ENCODE results near the gene SHQ1.
A peak's percentile ranks its signal among the peaks of the same experiment; 100 is the strongest.
"Not testable (repeated sequence)": the region's sequence is repeated elsewhere in the genome, so short reads cannot be mapped to it uniquely, and the experiment has no call there.

The SHQ1 gene

DNA sequence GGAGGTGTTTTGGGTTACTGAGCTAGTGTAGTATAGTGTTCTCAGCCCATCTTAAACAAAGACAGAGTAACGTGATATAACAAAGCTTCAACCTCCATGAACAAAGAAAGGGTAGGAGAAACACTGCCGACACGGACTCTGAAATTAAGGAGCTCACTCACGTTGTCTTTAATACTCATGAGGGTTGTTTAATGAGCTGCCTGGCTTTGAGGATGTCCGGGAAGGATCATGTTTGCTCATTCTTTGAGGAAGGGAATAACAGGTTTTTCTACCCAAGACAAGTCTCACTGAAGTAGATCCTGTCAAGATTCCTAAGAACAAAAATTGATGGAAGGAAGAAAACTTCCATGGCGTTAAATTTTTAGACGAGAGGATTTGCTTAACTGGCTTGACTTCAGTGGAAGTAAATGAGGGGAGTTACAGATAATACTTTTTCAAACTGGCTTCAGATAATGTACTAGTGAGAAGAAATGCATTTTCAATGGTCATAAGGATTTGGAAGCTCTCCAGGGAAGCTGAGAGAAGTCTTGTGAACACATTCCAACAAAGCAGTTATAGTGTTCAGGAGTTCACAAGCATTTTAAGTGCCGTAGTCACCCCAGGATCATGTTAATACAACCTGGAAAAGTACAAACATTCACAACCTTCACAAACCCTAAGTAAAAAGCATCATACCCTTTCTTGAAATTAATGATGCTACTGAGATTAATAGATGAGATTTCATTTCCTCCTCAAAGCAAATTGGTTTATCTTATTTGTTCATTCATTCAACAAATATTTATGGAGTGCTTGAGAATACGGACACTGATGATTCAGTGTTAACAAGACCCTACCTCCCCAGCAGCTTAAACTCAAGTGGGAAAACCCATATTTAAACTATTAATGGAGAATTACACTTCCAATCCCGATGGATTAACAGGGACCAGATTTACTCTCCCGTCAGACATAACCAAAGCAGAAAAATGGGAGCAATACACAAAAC is 101.5 kb downstream of the SHQ1 start:
- DNase-seq = no peak

DNA sequence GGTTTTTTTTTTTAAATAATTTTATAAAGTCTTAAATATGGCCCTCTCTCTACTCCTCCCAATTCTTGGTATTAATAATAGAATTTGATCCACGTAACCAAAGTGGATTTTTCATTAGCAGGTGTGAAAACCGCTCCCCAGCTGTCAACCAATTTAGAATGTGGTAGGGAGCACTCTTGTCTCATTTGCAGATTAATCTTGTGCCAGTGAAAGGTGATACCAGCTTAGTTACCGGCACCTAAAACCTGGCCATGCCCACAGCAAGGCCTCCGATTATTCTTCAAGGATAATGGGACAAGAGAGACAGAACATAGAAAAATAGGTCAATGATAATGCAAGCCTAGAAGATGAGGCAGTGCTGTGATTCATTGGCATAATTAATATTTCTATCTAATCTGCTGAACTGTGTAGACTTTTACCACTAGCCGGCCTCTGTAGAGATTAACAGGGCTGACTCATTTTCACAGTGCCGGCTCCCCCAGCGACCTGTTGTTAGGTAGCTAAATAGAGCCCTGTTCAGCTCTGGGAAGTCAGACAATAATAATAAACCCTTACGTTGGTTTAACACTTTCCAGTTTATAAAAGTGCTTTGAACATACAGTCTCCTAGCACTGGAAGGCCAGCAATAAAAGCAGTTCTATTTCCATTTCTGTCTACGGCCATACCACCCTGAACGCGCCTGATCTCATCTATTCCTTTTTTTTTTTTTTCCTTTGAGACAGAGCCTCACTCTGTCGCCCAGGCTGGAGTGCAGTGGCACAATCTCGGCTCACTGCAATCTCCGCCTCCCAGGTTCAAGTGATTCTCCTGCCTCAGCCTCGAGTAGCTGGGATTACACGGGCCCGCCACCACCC is 102.9 kb downstream of the SHQ1 start:
- no peak for DNase-seq

DNA sequence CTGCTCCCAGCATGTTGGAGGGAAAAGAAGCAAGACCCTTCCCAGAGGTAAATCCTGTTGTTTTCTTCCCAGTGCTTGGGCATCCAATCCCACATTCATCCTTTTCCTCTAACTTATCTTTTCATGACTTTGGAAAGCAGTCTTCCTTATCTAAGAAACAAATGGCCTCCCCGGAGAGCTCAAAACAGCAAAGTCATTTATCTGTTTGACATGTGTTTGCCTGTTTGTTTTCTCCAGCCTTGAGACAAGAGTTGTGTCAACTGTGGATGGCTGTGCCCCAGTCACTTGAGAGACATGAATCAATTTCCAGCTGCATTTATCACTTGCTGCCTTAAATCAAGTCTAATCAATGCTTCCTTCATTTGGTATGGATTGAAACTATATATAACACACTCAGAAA is 103.9 kb downstream of the SHQ1 start:
- no peak for DNase-seq

DNA sequence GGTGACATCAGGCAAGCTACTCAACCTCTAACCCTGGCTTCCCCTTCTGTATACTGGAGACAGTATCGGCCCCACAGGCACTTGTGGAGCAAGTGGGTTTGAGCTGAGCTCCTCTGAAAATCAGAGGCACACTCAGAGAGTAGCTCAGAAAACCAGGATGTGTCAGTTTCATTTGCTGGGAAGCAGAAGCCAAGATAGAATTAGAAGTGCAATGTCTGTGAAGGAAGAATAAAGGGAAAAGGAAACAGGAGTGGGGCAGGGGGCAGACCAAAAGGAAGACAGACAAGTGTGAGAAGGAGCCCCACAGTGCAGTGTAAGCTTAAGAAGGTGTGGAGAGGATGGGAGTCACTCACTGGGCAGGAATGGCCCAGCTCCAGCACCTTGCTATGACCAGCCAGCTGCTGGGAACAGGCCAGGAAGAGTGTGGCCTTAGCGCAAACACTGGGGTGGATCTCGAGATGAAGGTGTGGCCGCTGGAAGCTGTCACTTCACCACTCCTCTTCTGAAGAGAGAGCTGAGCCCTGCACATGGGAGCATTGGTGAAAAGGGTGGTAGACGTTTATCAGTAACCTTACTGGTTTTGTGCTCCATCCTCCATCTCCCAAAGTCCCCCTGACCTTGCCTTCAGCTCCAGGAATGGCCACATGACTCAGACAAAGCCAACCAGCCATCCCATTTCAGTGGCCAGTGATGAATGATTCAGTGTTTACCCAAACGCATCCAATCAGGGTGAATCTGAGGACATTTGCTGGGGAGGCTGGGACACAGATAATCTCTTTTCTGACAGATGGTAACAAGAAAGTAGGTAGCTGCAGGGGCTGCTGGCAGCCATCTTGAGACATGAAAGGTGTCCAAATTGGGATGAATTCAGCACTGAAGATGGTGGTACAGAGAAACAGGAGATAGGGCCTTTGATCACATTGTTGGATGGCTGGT is 108.4 kb downstream of the SHQ1 start:
- no peak for DNase-seq

DNA sequence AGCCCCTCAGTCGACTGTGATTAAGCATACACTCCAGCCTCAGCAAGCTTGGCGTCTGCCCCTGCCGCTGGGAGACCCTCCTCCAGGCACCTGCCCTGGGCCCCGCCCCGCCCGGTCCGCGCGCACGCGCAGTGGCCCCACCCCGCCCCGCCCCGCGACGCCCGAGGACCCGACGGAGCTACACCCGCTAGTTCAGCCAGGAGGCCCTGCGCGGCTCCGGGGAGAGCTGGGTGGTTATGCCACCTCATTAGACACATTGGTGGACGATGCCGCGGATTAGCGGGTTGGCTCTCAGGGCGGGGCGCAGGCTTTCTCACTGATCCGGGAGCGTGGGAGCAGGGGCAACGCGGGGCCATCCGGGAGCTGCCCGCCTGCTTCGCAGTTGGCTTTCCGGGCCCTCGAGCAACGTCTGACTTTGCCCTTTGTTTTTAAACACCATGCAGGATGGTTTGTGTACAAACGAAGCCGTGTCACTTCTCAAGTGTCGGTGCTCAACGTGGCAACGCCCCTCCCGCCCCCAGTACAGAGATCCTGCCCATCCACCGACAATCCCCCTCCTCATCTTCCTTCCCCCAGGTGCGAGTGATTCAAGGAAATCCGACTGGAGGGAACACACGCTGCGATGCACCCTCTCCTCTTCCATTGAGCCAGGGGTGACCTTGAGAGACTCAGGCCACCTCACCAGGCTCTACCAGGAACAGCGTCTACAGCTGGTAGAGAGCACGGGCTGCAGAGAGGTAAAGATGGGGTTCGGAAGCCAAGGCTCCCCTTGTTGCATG is 109.3 kb downstream of the SHQ1 start:
- peak; percentile 78 for DNase-seq

DNA sequence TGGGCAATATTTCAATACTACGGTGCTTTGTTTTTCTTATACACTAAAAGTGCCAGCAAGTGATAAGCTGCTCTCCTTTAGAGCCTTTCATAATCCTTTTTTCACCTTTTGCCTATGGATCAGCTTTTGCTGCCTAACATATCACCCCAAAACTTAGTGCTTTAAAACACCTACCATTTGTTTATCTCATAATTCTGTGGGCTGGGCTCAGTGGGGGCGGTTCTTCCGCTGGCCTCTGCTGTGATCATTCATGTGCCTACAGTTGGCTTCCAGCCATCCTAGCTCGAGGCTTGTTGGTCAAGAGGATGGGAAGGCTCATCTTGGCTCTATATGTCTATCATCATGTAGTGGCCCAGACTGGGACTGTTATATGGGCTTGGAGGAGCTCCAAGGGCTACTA is 113.2 kb downstream of the SHQ1 start:
- DNase-seq = not testable (repeated sequence)

DNA sequence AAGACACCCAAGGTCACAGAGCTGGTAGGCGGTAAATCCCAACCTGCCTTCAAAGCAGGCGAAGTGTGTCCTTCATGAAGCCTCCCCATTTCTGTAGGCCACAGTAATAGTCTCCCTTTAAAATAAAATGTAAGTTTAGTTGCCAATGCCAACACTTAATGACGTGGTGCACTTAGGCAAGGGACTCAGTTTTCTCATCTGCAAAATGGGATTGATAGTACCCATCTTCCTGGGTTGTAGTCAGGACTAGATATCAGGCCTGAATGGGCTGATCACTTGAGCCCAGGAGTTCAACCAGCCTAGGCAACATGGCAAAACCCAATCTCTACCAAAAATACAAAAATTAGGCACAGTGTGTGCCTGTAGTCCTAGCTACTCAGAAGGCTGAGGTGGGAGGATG is 114.6 kb downstream of the SHQ1 start:
- no peak for DNase-seq

DNA sequence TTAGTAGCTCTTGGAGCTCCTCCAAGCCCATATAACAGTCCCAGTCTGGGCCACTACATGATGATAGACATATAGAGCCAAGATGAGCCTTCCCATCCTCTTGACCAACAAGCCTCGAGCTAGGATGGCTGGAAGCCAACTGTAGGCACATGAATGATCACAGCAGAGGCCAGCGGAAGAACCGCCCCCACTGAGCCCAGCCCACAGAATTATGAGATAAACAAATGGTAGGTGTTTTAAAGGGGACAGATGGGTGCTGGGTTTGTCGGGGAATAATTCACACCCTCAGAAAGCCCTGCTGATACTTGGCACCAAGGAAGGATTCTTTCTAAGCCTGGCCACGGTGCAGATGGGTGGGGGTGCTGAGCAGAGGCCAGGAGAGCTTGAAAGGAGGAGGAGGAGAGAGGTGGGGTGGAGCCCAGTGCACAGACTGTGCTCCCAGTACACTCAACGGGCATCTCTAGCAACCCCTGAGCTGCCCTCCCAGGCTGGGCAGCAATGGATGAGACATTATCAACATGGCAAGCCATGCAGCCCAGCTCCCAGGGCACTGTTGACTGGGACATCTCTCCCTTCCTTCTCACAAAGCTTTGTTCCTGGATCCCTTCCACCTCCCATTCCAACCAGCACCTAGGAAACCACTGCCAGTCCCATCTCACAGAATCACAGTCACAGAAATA is 115.4 kb downstream of the SHQ1 start:
- DNase-seq = not testable (repeated sequence)

DNA sequence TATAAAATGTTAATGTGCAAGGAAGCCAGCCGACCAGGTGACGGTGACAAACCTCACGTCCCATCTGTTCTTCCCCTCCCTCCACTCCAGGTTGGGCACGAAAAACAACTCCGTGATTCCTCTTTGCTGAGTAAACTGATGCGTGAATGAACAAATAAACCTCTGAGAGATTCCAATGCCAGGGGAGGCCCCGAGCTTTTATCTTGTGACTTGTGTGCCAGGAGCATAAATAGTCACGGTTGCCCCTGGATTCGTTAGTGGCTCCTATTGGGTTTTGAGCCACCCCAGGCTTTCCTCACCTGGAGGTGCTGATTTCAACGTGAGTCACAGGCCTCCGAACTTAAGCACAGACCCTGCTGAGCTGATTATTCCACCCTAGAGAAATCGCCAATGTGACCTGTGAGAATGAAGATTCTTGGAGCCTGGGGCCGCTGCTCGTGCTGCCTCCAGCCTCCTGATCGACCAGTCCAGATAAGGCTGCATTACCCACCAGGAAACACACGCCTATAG is 119.2 kb downstream of the SHQ1 start:
- no peak for DNase-seq

DNA sequence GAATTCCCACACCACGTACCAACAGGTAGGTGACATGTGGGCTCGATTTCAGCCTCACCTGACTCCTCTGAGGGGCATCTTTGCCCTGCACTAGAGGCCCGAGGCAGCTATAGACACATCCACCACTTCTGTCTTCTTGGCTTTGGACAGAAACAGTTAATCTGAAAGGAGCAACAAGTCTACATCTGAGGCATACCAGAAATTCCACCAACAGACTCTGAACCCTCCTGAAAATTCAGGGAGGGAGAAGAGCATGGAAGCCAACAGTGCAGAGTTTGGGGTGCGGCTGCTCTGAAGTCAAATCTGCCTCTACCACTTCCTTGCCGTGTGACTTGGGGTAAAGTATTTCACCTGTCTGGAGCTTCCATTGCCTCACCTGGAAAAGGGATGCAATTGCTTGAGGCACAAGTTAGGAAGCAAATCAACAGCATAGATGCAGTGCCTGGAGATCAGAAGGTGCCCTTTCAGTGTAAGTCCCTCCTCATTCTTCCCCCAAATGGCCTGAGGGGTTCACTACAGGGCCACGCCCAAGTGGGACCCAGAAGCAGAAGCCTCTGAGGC is 119.8 kb downstream of the SHQ1 start:
- DNase-seq = no peak

DNA sequence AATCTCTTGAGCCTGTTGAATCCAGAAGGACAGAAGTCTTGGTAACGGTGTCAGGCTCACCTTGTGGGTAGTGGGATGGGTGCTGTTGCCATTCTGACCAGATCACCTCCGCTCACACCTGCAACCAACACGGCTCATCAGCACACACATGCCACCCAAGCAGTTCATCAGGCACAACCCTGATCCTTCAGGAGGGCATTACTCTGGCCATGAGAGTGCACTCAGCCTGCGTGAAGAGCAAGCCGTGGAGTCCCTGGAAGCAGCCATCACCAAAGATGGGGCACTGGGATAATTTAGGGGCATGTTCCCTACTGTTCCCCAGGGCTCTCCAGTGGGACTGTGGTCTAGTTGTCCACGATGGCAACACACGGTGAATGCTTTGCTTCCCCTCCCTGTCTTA is 120.5 kb downstream of the SHQ1 start:
- DNase-seq = no peak

DNA sequence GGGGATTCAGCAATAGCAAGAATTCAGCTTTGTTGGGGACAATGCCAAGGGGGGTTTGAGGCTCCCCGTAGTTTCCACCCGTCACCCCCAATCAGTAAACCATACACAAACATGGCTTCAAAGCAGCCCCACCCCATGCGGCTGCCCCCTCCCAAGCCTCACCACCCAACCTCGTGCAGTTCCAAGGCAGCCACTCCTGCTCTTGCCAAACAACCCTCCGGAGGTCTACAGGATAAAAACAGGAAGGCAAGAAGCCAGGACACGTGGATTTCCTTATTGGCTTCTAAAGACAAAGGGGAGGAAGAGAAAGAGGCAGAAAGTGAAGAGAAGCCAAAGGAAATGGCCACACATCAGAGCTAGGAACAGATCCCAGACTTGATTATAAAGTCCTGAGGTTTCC is 121.1 kb downstream of the SHQ1 start:
- DNase-seq = no peak

DNA sequence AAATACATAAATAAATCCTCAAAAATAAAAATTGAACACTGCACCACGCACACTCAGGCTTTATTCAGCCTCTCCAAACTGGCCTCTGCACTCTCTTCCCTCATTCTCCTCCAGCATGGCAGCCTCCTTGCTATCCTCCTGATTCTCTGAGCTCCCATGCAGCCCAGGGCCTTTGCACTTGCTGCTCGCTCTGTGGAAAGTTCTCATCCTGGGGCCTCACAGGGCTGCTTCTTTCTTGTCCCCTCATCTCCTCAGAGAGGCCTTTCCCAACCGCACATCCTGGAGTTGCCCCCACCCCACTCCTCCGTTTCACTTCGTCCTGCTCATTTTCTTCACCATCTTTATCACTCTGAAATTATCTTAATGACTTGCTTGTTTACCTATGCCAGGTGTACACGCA is 123.0 kb downstream of the SHQ1 start:
- DNase-seq = no peak

DNA sequence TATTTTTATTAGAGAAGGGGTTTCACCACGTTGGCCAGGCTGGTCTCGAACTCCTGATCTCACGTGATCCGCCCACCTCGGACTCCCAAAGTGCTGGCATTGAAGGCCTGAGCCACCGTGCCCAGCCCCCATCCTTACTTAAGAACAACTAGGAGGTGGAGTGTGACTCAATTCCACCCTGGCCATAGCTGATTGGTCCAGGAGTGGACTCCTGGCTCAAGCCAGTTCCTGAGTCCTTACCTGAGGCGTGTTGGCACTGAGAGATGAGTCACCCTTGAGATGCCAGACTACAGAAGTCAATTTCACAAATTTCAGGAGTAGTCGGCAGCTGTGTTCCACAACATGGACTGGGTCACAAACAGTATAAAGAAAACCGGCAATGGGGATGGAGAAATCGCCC is 124.2 kb downstream of the SHQ1 start:
- DNase-seq = no peak

DNA sequence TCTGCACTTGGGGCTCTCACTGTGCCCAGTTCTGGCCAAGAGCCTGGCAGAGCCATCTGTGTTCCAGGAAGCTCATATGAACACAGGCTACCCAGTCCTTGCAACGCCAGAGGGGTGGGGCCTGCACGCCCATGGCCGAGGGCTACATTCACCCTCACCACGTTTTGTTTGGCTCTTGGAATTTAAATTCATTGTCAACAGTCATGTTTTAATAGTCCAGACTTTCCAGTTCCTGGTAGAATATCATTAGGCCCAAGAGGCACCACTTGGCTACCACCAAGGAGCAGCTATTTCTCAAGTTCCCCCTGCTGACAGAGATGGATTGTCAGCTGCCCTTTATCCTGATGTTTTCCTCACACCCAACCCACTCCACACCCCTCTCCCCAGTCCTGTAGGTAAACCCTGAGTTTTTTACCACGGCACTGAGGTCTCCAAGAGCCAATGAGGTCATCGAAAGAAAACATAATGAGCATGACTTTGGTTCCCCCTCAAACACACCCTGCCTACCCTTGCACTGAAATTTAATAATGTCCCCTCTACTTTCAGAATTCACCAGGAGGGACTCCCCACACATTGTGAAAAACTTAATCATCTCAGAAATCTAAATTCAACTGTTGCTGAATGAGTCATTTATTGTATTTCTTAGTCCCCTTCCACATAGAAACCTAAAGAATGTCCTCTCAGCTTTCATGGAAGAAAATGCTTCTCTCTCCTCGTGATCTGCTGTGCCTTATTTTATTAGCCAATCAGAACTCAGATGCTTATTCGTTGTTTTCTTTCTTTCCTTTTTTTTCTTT is 125.1 kb downstream of the SHQ1 start:
- DNase-seq = peak; percentile 35

DNA sequence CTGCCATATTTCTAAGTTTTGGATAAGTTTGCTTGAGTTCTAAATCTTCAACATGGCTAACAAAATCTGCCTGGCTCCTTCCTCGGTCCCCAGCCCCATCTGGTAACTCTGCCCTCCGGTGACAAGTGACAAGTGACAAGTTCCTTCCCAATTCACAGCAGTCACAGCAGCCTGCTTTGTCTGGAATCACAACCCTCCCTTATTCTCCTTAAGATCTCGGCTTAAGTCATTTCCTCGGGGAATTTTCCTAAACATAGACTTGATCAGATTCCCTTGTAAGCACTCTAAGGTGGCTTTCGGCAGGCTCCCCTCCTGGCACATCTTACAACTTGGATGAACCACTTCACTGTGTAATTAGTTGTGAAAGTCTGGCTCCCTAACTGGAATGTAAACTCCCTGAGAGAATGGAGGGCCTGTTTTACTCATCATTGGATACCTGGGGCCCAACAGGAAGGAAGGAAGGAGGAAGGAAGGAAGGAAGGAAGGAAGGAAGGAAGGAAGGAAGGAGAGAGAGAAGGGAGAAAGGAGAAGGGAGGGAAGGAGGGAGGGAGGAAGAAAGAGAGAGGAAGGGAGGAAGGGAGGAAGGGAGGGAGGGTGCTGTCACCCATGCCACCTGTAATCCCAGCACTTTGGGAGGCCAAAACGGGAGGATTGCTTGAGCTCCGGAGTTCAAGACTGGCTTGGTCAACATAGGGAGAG is 126.4 kb downstream of the SHQ1 start:
- DNase-seq = no peak

DNA sequence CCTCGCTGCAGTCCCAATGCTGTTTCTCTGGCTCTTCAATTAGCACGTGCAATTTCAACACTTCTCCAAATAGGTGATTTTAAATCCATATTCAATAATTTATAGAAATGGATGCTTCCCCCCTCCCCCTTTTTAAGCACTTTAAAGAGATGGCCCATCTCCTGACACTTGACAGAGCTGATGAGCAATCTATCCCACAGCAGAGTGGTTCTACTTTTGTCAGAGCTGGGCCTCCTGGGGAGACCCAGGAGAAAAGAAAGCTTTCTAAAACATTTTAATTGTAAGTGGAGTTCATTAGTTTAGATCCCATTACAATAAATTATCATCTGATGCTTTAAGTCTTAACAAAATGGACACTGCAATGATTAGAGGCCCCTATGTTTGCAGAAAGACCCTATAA is 127.7 kb downstream of the SHQ1 start:
- no peak for DNase-seq

DNA sequence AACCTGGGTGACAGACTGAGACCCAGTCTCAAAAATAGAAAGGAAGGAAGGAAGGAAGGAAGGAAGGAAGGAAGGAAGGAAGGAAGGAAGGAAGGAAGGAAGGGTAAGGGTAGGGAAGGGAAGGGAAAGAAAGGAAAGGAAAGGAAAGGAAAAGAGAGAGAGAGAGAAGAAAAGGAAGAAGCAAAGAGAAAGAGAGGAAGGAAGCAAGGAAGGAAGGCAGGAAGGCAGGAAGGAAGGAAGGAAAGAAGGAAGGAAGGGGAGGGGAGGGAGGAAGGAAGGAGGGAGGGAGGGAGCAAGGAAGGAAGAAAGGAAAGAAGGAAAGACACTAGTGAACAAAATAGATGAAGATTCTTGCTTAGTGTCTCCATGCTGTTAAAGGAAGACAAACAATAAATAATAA is 129.1 kb downstream of the SHQ1 start:
- DNase-seq = no peak

DNA sequence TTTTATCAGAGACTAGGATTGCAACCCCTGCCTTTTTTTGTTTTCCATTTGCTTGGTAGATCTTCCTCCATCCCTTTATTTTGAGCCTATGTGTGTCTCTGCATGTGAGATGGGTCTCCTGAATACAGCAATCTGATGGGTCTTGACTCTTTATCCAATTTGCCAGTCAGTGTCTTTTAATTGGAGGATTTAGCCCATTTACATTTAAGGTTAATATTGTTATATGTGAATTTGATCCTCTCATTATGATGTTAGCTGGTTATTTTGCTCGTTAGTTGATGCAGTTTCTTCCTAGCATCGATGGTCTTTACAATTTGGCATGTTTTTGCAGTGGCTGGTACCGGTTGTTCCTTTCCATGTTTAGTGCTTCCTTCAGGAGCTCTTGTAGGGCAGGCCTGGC is 134.1 kb downstream of the SHQ1 start:
- not testable (repeated sequence) for DNase-seq

Data from stimulated activated CD8-positive, alpha-beta memory T cell treated with anti-CD3 and anti-CD28 coated beads, Interleukin-4, amount 100 ng/mL, for 48 hours (primary cell).